HG03159 (cell line): Measurements from ENCODE around the gene ATF6.
A peak's percentile ranks its signal among the peaks of the same experiment; 100 is the strongest.

Source experiments
- ATAC-seq: cut with Tn5 transposase; IDR thresholded peaks from one replicate; pipeline ENCODE4 v1.9.1; 2021; ENCODE audit warnings: mild to moderate bottlenecking, moderate library complexity; ENCODE audit not compliant: unreplicated experiment

Gene ATF6

DNA sequence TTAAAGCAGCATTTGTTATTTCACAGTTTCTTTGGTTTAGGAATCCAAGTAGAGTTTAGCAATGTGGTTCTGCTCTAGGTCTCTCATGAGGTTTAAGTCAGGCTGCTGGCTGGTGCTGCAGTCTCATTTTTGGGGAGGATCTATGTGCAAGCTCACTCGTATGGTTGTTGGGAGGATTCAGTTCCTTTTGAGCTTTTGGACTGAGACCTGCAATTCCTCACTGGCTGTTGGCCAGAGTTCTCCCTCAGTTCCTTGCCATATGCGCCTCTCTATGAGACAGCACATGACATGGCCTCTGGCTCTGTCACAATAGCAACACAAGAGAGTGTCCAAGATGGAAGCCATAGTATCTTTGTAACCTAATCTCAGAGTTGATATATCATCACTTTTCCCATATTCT is 166.5 kb downstream of the ATF6 start:
- ATAC-seq: no peak

DNA sequence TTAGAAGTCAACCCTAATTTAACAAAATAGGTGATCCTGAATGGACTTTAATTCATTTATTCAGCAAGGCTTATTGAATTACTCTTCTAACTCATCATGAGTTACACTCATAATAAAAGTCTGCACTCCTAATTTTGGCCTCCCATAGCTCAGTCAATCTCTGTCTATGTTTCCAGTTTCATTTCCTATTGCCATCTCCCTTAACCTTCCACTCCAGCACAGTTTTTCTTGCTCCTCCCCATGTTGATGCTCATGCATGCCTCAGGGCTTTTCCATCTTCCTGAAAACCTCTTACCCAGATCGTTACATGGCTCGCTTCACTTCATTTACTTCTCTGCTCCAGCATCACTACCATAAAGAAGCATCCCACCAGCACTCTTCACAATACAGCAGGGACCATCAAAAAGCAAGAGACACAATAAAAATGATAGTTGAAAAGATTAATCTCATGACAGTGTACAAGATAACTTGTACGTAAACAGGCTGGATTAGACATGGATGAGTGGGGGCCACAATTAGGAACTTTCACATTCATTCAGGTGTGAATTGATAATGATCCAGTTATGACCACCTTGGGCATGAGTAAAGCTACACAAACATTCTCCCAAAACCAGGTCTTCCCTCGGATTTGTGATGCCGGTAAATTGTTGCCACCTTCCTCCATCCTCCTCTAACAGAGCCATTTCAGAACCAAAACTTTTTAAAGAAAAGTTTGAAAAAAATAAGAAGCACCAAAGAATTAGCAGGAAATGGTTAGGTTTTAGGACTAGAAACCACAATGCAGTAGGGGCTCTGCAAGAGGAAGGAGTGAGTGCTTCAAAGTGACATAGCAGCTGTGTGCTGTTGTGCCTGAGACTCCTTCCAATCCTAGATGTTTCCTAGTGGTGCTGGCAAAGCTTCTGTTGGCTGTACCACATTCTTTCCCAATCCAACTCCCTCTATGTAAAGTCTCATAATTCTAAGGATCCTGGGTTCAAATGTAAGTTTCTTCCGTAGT is 167.8 kb downstream of the ATF6 start:
- ATAC-seq: peak; percentile 60

- ATAC-seq: no peak
Measured at GRCh38 chr1:161935264-161935663, 169.1 kb downstream of the ATF6 start.

GRCh38 chr1:161936786-161937185 is 170.7 kb downstream of the ATF6 start:
- ATAC-seq: no peak

DNA sequence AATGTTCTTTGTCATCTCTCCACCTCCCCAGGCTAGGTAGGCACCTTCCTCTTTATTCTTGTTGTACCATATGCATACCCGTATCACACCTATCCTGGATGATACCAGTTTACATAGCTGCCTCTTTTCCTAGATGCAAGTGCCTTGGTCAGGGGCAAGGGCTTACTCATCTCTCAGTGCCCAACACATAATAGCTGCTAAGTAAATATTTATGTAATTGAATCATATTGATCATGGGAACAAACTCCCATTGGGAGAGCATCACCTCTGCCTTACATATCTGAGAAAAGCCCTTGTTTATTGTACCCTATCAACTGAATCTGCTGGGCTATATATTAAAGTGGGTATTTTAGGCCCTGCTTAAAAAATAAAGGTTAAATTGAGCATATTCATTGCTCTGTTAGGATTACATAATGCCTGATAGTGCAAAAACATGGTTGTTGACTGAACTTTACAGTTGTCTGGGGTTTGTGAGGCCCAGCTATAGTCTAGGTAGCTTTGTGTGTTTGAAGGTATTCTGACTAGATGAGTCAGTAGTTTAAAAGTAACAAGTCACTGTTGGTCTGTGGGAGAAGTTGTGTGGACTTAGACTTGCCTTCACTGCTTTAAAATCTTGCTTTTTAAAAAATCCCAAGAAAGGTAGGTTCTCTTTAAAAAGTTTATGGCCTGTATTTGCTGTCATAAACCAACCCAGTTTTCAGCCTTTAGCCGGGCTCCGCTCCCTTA is 174.9 kb downstream of the ATF6 start:
- no peak for ATAC-seq

DNA sequence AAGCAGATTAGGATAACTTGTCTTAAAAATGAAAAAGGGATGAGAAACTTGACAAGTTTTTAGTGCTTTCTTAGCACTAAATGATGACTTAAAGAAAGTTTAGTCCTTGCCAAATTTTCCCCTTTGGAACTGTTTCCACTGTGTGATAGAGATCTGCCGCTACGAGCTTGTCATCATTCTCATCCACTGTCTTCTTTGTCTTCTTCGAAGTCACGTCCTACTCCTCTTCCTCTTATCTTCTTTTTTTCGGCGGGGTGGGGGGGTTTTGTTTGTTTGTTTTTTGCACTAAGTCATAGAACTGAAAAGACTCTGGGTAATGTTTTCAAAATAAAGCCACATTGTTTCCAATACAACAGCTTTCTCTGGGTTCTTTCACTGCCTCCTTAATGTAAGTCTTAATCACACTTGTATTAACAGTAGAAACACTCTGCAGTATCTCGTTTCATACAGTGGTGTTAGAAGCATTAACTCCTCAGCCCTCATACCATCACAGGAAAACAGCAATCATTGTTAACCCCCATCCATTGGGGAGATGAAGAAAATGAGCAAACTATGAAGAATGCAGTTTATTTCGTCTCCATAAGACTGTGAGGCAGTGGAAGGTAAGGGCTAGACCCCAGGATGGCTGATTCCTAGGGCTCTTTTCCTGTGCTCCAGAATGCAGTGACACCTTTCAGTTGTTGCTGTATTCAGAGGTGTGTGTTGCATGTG is 175.8 kb downstream of the ATF6 start:
- ATAC-seq: no peak

GRCh38 chr1:161943737-161944136 is 177.6 kb downstream of the ATF6 start:
- ATAC-seq: no peak

GRCh38 chr1:161944381-161944780 is 178.3 kb downstream of the ATF6 start:
- no peak for ATAC-seq

DNA sequence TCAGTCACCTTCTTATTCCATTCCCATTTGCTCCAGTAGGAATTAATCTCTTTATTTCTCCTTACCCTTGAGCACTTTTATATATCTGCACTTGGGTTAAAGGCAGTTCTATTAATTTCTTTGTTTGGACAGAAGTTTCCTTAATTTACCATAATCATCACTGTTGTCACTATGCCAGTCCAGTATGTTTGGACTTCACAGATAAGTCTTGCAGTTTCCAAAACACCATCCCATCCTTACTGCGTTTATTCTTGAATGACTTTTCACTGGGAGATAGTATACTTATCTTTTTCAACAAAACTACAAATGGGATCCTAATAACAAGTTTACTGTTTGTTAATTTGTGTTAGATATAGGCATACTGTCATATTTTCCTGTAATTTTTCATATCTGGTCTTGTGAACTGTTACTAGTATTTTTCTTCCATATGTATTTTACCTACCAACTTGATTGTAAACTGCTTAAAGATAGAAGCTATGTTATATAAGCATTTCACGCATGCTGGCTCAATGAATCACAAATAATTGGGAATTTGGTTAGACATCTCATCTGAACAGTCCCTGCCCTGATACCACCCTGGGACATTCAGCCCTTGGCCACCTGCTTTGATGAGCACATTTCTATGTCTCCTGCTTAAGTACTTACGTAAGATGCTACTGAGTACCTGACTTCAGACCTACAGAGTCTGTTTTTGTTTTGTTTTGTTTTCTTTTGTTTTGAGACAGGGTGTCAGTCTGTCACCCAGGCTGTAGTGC is 179.4 kb downstream of the ATF6 start:
- no peak for ATAC-seq

DNA sequence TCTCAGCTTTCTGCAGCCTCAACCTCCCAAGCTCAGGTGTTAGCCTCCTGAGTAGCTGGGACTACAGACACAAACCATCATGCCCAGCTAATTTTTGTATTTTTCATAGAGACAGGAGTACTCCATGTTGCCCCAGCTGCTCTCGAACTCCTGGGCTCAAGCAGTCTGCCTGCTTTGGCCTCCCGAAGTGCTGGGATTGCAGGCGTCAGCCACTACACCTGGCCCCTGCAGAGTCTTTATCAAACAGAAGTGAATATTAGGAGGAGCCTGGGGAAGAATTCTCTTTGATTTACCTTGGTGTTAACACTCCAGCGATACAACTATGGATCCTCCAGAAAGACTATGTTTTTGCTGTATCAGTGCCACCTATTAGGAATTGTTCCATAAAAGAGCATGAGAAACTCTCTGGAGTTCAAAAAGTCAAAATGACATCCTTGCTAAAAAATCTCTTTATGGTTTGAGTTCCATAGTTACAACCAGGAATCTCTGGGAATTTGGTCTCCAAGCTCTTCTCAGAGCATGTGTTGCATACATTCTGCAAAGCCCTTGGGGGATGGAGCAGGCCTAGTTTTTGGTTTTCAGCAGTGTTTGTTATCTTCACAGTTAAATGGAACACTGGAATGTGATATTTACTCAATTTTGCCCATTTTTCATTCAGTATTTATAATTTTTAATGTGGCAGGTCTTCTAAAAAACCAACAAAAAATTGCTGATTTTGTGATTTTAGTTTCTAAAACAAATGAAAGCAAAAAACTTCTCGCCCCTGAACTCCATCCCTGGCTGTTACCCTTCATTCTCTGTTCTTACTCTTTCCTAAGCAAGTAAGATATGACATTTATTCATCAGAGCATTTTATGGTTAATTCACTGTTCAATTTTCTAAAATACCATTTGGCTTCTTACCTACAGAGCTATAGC is 180.2 kb downstream of the ATF6 start:
- ATAC-seq: no peak

DNA sequence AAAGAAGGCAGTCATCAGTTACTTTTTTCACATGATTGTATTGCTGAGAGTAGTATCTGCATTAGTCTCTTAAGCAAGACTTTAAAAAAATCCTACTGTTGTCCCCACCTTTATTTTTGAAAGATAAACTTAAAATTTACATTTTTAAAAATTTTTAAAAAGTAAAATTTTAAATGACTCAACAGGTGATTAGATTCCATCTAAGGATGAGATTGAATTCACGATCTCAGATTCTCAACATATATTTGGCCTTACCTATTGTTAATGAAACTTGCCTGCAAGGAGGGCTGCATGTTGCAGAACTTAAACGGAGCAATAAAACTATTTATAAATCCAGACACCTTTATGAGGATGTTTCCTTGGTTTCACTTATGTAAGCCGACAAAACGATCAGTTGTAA is 182.3 kb downstream of the ATF6 start:
- no peak for ATAC-seq

GRCh38 chr1:161949548-161949947 is 183.4 kb downstream of the ATF6 start:
- no peak for ATAC-seq

DNA sequence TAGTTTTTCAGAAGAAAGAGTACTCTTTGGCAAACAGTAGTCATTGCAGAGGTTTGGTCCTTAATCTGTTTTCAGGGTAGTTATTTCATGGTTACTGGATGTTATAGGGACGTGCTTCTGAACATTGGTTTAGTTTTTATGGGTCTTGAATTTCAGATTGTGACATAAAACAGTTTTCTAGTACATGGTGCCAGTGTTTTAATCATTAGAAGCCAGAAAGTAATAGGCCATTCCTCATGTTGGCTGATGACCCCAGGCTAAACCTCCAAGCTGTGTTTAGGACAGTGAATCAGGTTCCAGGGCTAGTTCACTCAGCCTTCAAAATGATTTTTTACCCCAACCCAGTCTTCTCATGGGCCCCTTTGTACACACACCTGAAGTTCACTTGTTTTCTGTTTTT is 184.3 kb downstream of the ATF6 start:
- ATAC-seq: no peak

- ATAC-seq: no peak
Measured at GRCh38 chr1:161951646-161952045, 185.5 kb downstream of the ATF6 start.

GRCh38 chr1:161952607-161953172 is 186.6 kb downstream of the ATF6 start:
- ATAC-seq: no peak

DNA sequence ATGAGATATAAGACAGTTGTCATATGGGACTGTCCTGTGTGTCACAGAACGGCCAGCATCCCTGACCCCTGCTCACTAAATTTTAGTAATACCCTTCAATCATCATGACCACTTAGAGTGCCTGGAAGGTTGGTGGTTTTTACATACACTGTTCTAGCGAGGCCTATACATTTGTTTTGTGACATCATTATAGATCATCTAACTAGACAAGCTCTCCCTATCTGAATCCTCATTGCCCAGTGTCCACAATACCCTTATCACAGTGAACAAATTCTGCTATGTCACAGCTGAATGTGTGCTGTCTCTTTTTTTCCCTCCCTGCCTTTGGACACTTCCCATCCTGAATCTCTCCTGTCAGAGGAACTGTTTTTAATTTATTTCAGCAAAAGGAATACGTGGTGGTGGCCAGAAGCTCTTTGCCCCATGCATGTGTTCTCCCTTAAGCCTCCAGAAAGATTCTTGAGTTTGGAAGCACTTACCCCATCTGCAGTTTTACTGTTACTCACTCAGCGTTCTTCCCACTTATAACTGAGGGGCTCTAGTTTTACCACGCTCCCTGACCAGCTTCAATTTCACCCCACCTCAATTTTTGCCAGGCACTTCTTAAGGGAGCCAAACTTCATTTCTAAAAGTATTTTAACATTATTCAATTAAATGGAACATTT is 187.3 kb downstream of the ATF6 start:
- ATAC-seq: no peak

DNA sequence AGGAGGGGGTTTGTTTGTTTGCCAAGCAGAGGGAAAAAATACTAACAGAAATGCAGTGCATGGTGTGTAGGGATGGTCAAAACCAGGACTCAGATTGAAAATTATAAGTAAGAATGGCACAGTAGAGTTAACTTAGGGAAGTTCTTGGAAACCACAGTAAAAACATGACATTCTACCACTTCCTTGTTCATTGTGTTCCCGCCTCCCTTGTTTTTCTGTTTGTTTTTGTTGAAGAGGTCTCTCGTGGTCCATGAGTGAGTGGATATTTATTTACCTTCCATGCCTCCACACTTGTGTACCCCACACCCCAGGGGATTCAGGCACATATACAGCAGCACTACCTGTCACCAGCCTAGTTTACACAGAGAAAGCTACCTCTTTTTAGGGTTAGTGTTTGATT is 187.9 kb downstream of the ATF6 start:
- ATAC-seq: no peak

- no peak for ATAC-seq
Measured at GRCh38 chr1:161954466-161954865, 188.3 kb downstream of the ATF6 start.

DNA sequence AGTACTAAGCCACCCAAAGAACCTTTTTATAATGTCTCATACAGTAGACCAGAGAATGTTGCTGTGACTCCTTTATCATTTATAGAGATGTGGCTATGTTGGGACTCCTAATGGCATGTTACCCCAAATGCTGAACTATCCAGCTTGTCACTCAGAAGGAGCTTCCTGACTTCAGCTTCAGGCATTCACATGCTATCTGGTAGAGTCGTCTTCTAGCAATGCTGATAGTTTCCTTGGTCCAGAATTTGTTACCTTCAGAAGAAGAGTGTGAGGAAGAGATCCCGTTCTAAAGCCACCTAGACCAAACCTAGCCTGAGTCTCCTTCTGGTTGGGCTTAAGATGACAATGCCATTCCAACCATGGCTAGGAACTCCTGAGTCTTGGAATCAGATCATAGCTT is 189.5 kb downstream of the ATF6 start:
- ATAC-seq: no peak
